ENCODE results near the gene RALGPS1.

GRCh38 chr9:127035423-127035822 is 120.8 kb downstream of the RALGPS1 start:
- TF ChIP-seq EZH2phosphoT487 (IDR thresholded peaks at IDR 0.05) (no peak), EZH2 (IDR thresholded peaks at IDR 0.05) (no peak)
